Activated B cell treated with CpG ODN at 0.5 μM for 24 hours (primary cell): ENCODE data around the gene ZACN. TPM values are rescaled to one million over a fixed set of nuclear protein-coding genes. Genes with fewer than 3 reads are reported as not detected.

Source experiments
- ATAC-seq: fragments of 200-7000 bp; cut with Tn5 transposase; one replicate; pipeline ENCODE4 v1.10.0; 2021; ENCODE audit warnings: low read depth, mild to moderate bottlenecking, moderate library complexity
- CTCF ChIA-PET: fragments of 350-600 bp; sonication (Branson Sonifier 250); formaldehyde crosslinking; loops from one replicate; lab custom pipeline; 2021; ENCODE audit warnings: antibody characterized with exemption; lab: Charles Lee
- POLR2A ChIA-PET: fragments of 350-600 bp; sonication (Branson Sonifier 250); formaldehyde crosslinking; loops from one replicate; lab custom pipeline; 2021; ENCODE audit warnings: antibody characterized with exemption; lab: Charles Lee
- DNase-seq: peaks from one replicate; pipeline ENCODE4 v3.0.0; 2022
- H3K27ac Mint-ChIP-seq: one replicate; pipeline ENCODE4 v1.8.0; 2020; ENCODE audit warnings: mixed read lengths
- H3K27me3 Mint-ChIP-seq: one replicate; pipeline ENCODE4 v1.8.0; 2021; ENCODE audit warnings: mixed read lengths
- H3K36me3 Mint-ChIP-seq: one replicate; pipeline ENCODE4 v1.8.0; 2021; ENCODE audit warnings: low read depth, mixed read lengths
- H3K4me1 Mint-ChIP-seq: one replicate; pipeline ENCODE4 v1.8.0; 2021; ENCODE audit warnings: mixed read lengths
- H3K4me3 Mint-ChIP-seq: one replicate; pipeline ENCODE4 v1.8.0; 2020; ENCODE audit warnings: mild to moderate bottlenecking, mixed read lengths
- H3K9me3 Mint-ChIP-seq: one replicate; pipeline ENCODE4 v1.8.0; 2020; ENCODE audit warnings: mixed read lengths
- intact Hi-C: fragments of 100-400 bp; cut with micrococcal nuclease; formaldehyde crosslinking; loops from one replicate; pipeline ENCODE4 v1.15.1; 2024
- total RNA-seq: library from RNA; stranded (reverse); gene quantifications from 2 replicates; pipeline ENCODE4 v1.2.3, GENCODE V29; 2022
- TF ChIP-seq, protein P1 (sequence below): fragments of 200-600 bp; IDR thresholded peaks from one replicate; pipeline ENCODE4 v1.8.0; 2022; ENCODE audit warnings: antibody characterized with exemption, mild to moderate bottlenecking

The ZACN gene
- total RNA-seq, 1 donor from 2014 or later: 0.67 TPM

DNA sequence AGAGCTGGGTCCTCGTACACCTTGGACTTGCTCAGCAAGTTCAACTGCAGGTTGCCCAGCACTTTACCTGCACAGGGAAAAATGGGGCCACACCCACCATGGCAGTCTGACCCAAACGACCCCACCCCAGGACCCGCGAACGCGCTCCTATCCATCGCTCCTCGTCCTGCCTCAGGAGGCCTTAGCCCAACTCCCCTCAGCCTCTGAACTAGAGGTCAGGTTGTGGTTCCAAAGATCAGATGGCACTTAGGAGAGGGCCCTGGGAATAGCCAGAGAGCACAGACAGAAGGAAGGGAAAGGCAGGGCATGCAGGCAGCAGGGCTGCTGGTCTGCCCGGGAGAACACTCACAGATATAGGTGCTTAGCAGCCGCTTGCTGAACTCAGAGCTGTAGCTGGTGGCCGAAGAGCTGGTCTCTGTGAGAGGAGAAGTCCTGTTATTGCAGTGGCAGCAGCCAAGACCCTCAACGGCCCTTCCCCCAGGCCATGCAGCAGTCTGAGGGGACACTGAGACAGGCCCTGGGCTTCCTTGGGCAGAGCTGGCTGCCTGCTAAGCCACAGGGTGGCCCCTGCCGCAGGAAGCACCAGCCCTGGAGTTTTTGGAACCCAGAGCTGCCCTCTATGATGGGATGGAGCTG, 6.9 kb downstream of the ZACN start:
- ATAC-seq (no peak), DNase-seq (no peak)
- Mint-ChIP-seq H3K4me3 (no peak overlapping the region), H3K27ac (no peak overlapping the region), H3K4me1 (no peaks in the 10 kb centered on the region), H3K27me3 (no peaks in the 10 kb centered on the region), H3K36me3 (peaks cover 77% of the 10 kb centered on the region), H3K9me3 (no peaks in the 10 kb centered on the region)
- TF ChIP-seq, protein P1, sequence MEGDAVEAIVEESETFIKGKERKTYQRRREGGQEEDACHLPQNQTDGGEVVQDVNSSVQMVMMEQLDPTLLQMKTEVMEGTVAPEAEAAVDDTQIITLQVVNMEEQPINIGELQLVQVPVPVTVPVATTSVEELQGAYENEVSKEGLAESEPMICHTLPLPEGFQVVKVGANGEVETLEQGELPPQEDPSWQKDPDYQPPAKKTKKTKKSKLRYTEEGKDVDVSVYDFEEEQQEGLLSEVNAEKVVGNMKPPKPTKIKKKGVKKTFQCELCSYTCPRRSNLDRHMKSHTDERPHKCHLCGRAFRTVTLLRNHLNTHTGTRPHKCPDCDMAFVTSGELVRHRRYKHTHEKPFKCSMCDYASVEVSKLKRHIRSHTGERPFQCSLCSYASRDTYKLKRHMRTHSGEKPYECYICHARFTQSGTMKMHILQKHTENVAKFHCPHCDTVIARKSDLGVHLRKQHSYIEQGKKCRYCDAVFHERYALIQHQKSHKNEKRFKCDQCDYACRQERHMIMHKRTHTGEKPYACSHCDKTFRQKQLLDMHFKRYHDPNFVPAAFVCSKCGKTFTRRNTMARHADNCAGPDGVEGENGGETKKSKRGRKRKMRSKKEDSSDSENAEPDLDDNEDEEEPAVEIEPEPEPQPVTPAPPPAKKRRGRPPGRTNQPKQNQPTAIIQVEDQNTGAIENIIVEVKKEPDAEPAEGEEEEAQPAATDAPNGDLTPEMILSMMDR: no peak
- intact Hi-C loops: no loop called here
- ChIA-PET CTCF (no interaction called here), POLR2A (interaction anchor here (0.6 kb wide), 1 partner anchor 8 kb away, joined by 6 read pairs; no protein-coding TSS in a partner anchor)

DNA sequence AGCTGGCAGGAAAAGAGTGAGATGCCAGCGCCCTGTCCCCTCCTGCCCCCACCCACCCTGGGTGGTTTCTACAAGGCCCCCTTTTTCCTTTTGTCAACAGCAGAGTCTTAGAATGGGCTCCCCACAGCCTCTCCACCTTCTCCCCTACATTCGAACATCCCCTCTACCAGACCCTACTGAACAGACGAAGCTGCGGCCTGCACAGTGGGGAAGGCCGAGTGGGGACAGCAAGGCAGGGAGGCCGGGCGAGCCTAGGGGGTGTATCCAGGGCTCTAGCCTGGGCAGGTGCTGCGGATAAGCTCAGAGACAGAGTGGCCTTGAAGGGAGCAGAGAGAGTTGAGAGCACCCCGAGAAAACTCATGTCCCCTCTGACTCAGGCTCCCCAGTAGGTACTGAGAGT, 7.4 kb downstream of the ZACN start:
- H3K27me3 Mint-ChIP-seq: no peaks in the 10 kb centered on the region
- POLR2A ChIA-PET: interaction anchor here (0.6 kb wide), 1 partner anchor 9 kb away, joined by 6 read pairs; no protein-coding TSS in a partner anchor
- CTCF ChIA-PET: no interaction called here
- intact Hi-C loops: no loop called here
- ATAC-seq: no peak
- no peak for DNase-seq
- no peak overlapping the region for H3K27ac Mint-ChIP-seq
- peaks cover 82% of the 10 kb centered on the region for H3K36me3 Mint-ChIP-seq
- TF ChIP-seq, protein P1: no peak
- no peak overlapping the region for H3K4me3 Mint-ChIP-seq
- no peaks in the 10 kb centered on the region for H3K9me3 Mint-ChIP-seq
- no peaks in the 10 kb centered on the region for H3K4me1 Mint-ChIP-seq

DNA sequence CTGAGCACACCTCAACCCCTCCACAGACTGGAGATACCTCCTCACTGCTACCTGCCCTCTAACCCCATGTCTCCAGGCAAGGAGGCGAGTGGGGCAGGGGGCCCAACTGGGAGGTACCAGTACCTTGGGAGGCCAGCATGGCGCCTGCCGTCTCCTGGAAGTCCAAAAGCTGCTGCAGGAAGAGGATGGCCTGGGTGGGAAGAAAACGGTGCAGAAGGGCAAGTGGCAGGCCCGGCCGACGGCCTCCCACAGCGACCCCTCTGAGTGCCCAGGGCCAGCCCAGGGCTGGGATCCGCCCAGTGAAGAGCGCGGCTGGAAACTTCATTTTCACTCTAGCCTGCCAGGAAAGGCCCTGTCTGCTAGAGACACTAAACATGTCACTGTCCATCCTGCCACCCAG, 8.5 kb downstream of the ZACN start:
- Mint-ChIP-seq H3K36me3 (peaks cover 85% of the 10 kb centered on the region), H3K27ac (no peak overlapping the region), H3K27me3 (no peaks in the 10 kb centered on the region), H3K4me1 (no peaks in the 10 kb centered on the region), H3K4me3 (no peak overlapping the region), H3K9me3 (no peaks in the 10 kb centered on the region)
- no peak for DNase-seq
- ATAC-seq: no peak
- intact Hi-C loops: no loop called here
- CTCF ChIA-PET: no interaction called here
- TF ChIP-seq, protein P1: no peak
- POLR2A ChIA-PET: no interaction called here

DNA sequence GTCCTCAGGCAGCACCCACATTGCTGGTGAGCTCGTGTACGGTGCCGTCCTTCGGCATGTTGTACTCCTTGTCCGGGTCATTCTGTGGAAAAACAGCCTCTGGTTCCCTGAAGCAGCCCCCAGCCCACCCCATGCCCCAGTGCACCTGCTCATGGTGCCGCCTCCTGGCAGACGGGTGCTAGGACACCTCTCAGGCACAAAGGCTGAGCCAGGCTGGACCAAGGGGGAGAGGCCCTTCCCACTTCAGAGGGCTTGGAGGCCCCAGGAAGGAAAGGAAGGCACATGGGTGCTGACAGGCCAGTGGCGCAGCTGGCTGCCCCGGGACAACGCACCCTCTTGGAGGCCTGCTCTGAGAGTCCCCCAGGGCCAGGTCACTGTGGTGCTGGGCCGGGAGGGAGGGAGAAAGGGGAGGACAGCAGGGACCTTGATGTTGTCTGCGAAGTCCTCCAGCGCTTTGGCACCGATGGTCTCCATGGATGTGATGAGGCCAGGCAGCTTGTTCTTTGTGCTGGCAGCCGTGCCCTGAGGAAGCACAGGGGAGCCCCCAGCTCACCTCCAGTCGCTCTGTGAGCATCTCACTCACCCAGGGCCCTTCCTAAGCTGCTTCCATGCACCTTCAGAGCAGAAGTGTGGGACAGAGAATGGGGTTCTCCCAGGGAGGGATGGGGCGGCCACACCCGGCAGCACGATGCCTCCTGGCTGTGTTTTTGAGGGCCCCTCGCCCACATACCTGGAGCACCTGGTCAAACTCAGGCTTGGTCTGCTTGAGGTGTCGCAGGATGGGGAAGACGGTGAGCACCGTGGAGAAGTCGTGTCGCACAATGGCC, 9.3 kb downstream of the ZACN start:
- Mint-ChIP-seq H3K4me1 (no peaks in the 10 kb centered on the region), H3K9me3 (no peaks in the 10 kb centered on the region), H3K36me3 (peaks cover 87% of the 10 kb centered on the region), H3K27ac (peak overlapping the region; percentile 14), H3K4me3 (no peak overlapping the region), H3K27me3 (no peaks in the 10 kb centered on the region)
- intact Hi-C loops: no loop called here
- ChIA-PET CTCF (no interaction called here), POLR2A (interaction anchor here (0.6 kb wide), 1 partner anchor 10 kb away, joined by 4 read pairs; the partner anchor contains the start of gene ZACN)
- TF ChIP-seq, protein P1: no peak
- DNase-seq (no peak), ATAC-seq (no peak)

DNA sequence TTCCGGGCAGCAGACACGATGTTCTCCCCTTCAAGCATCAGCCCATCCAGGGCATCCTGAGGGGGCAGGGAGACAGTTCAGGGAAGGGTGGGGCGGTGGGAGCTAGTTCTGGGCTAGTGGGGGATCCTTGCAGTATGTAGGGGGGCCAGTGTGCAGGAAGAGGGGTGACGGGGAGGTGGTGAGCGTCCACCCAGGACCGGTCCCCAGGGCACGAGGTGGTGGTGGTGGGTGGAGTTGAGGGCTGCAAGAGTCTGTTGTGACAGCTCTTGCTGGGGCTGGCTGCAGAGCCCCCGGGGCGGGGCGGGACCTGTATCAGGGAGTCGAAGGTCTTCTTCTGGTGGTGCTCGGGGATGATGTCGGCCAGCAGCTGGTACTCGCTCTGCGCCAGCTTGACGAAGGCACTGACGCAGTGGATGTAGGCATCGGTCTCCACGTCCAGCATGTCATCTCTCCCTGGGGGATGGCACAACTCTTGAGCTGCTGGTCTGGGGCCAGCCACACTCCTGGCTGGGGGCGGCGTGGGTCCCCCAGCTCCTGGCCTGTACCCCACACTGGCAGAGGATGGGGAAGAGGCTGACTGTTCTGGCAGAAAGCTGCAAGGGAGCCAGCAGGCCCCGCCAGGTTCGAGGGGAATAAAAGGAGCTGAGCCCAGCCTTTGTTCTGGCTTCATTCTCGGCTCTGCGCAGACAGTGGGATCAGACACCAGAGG, 10.0 kb downstream of the ZACN start:
- H3K4me1 Mint-ChIP-seq: no peaks in the 10 kb centered on the region
- ChIA-PET CTCF (no interaction called here), POLR2A (interaction anchor here (0.6 kb wide), 1 partner anchor 10 kb away, joined by 4 read pairs; the partner anchor contains the start of gene ZACN)
- H3K27me3 Mint-ChIP-seq: no peaks in the 10 kb centered on the region
- H3K9me3 Mint-ChIP-seq: no peaks in the 10 kb centered on the region
- intact Hi-C loops: no loop called here
- H3K27ac Mint-ChIP-seq: peak overlapping the region; percentile 14
- ATAC-seq (no peak), DNase-seq (no peak)
- peaks cover 88% of the 10 kb centered on the region for H3K36me3 Mint-ChIP-seq
- no peak overlapping the region for H3K4me3 Mint-ChIP-seq
- TF ChIP-seq, protein P1: no peak
